ENCODE measurements around the gene SUMO2. TPM values are rescaled to one million over a fixed set of nuclear protein-coding genes. Genes with fewer than 3 reads are reported as not detected.

Gene SUMO2
- total and polyA plus RNA-seq, 2 of the 13 experiments (the other 11 are each of a cell fraction or from before 2014, with no cell fraction given): 337 to 553 TPM

DNA sequence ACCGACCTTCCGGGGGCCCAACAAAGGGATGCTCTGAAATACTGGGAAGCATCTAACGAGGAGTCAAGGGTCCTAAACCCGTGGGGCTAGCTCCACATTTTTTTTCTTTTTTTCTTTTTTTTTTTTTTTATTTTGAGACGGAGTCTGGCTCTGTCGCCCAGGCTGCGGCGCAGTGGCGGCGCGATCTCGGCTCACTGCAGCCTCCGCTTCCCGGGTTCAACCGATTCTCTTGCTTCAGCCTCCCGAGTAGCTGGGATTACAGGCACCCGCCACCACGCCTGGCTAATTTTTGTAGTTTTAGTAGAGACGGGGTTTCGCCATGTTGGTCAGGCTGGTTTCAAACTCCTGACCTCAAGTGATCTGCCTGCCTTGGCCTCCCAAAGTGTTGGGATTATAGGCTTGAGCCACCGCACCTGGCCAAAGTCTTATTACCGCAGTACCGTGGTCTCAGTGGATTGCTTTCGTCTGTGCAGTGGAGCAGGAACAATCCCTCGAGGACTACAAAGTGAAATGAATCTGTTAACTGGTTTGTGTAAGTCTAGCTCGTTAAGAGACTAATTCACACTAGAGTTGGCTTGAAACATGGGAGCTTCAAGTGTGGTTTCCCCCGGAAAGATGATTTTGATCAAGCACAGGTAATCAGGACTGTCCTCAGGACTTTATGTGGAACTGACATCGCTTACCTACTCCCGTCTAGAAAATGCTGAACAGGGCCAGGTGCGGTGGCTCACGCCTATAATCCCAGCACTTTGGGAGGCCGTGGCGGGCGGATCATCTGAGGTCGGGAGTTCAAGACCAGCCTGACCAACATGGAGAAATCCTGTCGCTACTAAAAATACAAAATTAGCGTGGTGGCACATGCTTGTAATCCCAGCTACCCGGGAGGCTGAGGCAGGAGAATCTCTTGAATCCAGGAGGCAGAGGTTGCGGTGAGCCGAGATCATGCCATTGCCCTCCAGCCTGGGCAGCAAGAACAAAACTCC is 50.5 kb downstream of the SUMO2 start (continued):
- TF ChIP-seq ZNF460 (CRISPR knock-in tag; IDR thresholded peaks at IDR 0.05; ENCODE audit: borderline replicate concordance): peak; percentile 80
- 0 out of 2 replicates have a peak, but pooled peaks have one; percentile 32 for TF ChIP-seq ZNF430 (CRISPR knock-in tag; IDR thresholded peaks at IDR 0.05)
- TF ChIP-seq, protein P1, sequence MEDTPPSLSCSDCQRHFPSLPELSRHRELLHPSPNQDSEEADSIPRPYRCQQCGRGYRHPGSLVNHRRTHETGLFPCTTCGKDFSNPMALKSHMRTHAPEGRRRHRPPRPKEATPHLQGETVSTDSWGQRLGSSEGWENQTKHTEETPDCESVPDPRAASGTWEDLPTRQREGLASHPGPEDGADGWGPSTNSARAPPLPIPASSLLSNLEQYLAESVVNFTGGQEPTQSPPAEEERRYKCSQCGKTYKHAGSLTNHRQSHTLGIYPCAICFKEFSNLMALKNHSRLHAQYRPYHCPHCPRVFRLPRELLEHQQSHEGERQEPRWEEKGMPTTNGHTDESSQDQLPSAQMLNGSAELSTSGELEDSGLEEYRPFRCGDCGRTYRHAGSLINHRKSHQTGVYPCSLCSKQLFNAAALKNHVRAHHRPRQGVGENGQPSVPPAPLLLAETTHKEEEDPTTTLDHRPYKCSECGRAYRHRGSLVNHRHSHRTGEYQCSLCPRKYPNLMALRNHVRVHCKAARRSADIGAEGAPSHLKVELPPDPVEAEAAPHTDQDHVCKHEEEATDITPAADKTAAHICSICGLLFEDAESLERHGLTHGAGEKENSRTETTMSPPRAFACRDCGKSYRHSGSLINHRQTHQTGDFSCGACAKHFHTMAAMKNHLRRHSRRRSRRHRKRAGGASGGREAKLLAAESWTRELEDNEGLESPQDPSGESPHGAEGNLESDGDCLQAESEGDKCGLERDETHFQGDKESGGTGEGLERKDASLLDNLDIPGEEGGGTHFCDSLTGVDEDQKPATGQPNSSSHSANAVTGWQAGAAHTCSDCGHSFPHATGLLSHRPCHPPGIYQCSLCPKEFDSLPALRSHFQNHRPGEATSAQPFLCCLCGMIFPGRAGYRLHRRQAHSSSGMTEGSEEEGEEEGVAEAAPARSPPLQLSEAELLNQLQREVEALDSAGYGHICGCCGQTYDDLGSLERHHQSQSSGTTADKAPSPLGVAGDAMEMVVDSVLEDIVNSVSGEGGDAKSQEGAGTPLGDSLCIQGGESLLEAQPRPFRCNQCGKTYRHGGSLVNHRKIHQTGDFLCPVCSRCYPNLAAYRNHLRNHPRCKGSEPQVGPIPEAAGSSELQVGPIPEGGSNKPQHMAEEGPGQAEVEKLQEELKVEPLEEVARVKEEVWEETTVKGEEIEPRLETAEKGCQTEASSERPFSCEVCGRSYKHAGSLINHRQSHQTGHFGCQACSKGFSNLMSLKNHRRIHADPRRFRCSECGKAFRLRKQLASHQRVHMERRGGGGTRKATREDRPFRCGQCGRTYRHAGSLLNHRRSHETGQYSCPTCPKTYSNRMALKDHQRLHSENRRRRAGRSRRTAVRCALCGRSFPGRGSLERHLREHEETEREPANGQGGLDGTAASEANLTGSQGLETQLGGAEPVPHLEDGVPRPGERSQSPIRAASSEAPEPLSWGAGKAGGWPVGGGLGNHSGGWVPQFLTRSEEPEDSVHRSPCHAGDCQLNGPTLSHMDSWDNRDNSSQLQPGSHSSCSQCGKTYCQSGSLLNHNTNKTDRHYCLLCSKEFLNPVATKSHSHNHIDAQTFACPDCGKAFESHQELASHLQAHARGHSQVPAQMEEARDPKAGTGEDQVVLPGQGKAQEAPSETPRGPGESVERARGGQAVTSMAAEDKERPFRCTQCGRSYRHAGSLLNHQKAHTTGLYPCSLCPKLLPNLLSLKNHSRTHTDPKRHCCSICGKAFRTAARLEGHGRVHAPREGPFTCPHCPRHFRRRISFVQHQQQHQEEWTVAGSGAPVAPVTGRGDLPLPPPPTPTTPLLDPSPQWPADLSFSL (CRISPR knock-in tag; IDR thresholded peaks at IDR 0.05): 0 out of 2 replicates have a peak, but pooled peaks have one; percentile 39
- TF ChIP-seq THYN1 (CRISPR knock-in tag; IDR thresholded peaks at IDR 0.05; ENCODE audit: borderline replicate concordance, low read depth): 0 out of 2 replicates have a peak, but pooled peaks have one; percentile 74
- TF ChIP-seq HDAC1 (CRISPR knock-in tag; IDR thresholded peaks at IDR 0.05): 0 out of 2 replicates have a peak, but pooled peaks have one; percentile 8
- TF ChIP-seq ADNP (CRISPR knock-in tag; IDR thresholded peaks at IDR 0.05): 0 out of 2 replicates have a peak, but pooled peaks have one; percentile 55
- peak; percentile 5 for TF ChIP-seq CAMTA2 (CRISPR knock-in tag; IDR thresholded peaks at IDR 0.05; ENCODE audit: borderline replicate concordance)
- TF ChIP-seq RXRA (CRISPR knock-in tag; IDR thresholded peaks at IDR 0.05): 0 out of 2 replicates have a peak, but pooled peaks have one; percentile 18
- 0 out of 2 replicates have a peak, but pooled peaks have one; percentile 9 for TF ChIP-seq SNAI1 (CRISPR knock-in tag; IDR thresholded peaks at IDR 0.05; ENCODE audit: borderline replicate concordance)
- peak; percentile 23 for TF ChIP-seq ZMYM3 (CRISPR knock-in tag; IDR thresholded peaks at IDR 0.05)
- TF ChIP-seq ZNF441 (CRISPR knock-in tag; IDR thresholded peaks at IDR 0.05; ENCODE audit: borderline replicate concordance): 0 out of 2 replicates have a peak, but pooled peaks have one; percentile 35
- peak; percentile 76 for TF ChIP-seq ZMYM2 (CRISPR knock-in tag; IDR thresholded peaks at IDR 0.05)
- TF ChIP-seq, protein P2, sequence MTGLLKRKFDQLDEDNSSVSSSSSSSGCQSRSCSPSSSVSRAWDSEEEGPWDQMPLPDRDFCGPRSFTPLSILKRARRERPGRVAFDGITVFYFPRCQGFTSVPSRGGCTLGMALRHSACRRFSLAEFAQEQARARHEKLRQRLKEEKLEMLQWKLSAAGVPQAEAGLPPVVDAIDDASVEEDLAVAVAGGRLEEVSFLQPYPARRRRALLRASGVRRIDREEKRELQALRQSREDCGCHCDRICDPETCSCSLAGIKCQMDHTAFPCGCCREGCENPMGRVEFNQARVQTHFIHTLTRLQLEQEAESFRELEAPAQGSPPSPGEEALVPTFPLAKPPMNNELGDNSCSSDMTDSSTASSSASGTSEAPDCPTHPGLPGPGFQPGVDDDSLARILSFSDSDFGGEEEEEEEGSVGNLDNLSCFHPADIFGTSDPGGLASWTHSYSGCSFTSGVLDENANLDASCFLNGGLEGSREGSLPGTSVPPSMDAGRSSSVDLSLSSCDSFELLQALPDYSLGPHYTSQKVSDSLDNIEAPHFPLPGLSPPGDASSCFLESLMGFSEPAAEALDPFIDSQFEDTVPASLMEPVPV (CRISPR knock-in tag; IDR thresholded peaks at IDR 0.05): peak; percentile 5; the same call in 1 of the 2 replicates
- TF ChIP-seq, protein P3, sequence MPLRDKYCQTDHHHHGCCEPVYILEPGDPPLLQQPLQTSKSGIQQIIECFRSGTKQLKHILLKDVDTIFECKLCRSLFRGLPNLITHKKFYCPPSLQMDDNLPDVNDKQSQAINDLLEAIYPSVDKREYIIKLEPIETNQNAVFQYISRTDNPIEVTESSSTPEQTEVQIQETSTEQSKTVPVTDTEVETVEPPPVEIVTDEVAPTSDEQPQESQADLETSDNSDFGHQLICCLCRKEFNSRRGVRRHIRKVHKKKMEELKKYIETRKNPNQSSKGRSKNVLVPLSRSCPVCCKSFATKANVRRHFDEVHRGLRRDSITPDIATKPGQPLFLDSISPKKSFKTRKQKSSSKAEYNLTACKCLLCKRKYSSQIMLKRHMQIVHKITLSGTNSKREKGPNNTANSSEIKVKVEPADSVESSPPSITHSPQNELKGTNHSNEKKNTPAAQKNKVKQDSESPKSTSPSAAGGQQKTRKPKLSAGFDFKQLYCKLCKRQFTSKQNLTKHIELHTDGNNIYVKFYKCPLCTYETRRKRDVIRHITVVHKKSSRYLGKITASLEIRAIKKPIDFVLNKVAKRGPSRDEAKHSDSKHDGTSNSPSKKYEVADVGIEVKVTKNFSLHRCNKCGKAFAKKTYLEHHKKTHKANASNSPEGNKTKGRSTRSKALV (CRISPR knock-in tag; IDR thresholded peaks at IDR 0.05): 0 out of 2 replicates have a peak, but pooled peaks have one; percentile 29
- TF ChIP-seq PRPF4 (IDR thresholded peaks at IDR 0.05; ENCODE audit: low read depth, low read length, poor library complexity, severe bottlenecking): peak; percentile 77

Measured in HepG2 (cell line).